Epithelial cell of esophagus (primary cell): Measurements from ENCODE around the gene PRPSAP2.

Experiments
- DNase-seq: peaks from one replicate; pipeline ENCODE4 v3.0.0; 2010; ENCODE audit warnings: low read depth
- H3K4me3 ChIP-seq: 2 replicates; pipeline ENCODE4 v1.5.1; 2011; ENCODE audit warnings: mild to moderate bottlenecking, low read length, control low read depth
- CTCF ChIP-seq: IDR thresholded peaks from 2 replicates; pipeline ENCODE4 v1.5.1; 2011; ENCODE audit warnings: low read depth, mild to moderate bottlenecking, low read length, control low read depth, inconsistent platforms; ENCODE audit not compliant: insufficient read depth; ENCODE audit errors: missing control alignments

Gene PRPSAP2

GRCh38 chr17:18958611-18959010 lies 100.7 kb downstream of the PRPSAP2 start:
- no peak for TF ChIP-seq CTCF

GRCh38 chr17:18959071-18959844 lies 101.3 kb downstream of the PRPSAP2 start:
- DNase-seq, result no peak
- no peak for TF ChIP-seq CTCF
- no peak overlapping the region for H3K4me3 ChIP-seq

More at GRCh38 chr17:18958611-18959010, 100.7 kb downstream of the PRPSAP2 start:
- no peak overlapping the region for H3K4me3 ChIP-seq
- DNase-seq, result no peak

- no peak overlapping the region for H3K4me3 ChIP-seq
- no peak for TF ChIP-seq CTCF
- no peak for DNase-seq
Observed at GRCh38 chr17:18959845-18960240, 101.9 kb downstream of the PRPSAP2 start.

- H3K4me3 ChIP-seq, result no peak overlapping the region
- TF ChIP-seq CTCF, result no peak
- DNase-seq, result no peak
Observed at GRCh38 chr17:18960241-18960665, 102.3 kb downstream of the PRPSAP2 start.

- DNase-seq, result peak; percentile 56
- no peak overlapping the region for H3K4me3 ChIP-seq
- peak; percentile 89 for TF ChIP-seq CTCF
Observed at GRCh38 chr17:18960803-18961511, 103.0 kb downstream of the PRPSAP2 start.

- TF ChIP-seq CTCF, result no peak
- H3K4me3 ChIP-seq, result no peak overlapping the region
- DNase-seq, result no peak
Observed at GRCh38 chr17:18961634-18962493, 103.9 kb downstream of the PRPSAP2 start.
